SKM-1 treated with dmso at 0.1 percent for 144 hours (cell line): ENCODE measurements around the gene KNDC1.
"Not testable (repeated sequence)": the region's sequence is repeated elsewhere in the genome, so short reads cannot be mapped to it uniquely, and the experiment has no call there.

Experiments used
- DNase-seq: peaks from one replicate; lab custom pipeline; 2025; ENCODE audit not compliant: unreplicated experiment; lab: John Stamatoyannopoulos, UW

The KNDC1 gene

DNA sequence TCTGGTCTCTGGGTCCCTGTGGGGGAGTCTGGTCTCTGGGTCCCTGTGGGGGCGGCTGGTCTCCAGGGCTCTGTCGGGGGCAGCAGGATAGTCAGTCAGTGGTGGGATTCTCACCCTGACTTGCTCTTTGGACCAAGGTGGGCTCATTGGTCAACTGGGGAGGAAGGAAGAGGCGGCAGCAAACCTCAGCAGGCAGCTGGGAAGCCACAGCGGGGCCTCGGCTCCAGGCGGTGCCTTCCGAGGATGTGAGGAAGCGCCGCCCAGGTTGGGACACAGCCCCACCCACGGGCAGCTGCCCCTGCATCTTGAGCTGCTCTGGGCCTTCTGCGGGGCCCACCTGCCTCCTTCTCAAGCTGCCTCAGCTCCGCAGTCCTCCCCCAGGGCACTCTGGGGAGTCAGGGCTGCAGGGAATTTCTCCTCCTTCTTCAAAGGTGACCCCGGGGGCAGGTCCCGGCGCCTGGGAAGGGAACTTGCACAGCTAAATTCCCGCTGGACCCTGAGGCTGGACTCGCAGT is 20.4 kb upstream of the KNDC1 start:
- DNase-seq, result no peak

DNA sequence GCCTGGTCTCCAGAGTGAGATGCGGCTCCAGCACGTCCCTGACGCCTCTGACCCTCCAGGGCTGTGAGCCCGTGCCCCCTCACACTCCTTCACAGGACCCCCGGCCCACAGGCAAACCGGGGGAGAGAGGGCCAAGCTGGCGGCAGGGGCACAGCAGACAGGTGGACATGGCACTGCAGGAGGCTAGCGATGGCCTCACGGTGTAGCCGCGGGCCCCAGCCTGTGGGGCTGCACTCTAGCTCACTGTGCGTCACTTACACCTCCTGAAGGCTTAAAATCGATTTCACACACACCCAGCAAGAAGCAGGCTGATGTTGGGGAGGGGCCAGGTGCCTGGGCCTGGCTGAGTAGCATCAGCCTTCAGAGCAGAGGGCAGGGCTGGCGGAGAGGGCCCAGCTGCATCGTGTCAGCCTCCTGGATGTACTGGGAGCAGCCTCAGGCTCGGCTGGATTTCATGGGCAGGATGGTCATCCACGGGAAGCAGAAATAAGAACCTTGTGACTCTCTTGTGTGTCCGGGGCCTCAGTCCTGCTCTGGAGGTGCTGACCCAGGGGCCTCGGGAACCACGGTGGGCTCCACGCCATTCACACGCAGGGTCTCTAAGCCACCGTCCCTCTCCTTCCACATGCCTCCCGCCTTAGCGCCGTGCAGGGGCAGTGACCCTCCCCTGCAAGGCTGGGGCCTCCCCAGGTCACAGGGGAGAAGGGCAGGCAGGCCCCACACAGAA is 19.4 kb upstream of the KNDC1 start:
- no peak for DNase-seq

- no peak for DNase-seq
These were observed 18.7 kb upstream of the KNDC1 start for GRCh38 chr10:133141144-133141957.

- DNase-seq, result no peak
These were observed 18.1 kb upstream of the KNDC1 start for GRCh38 chr10:133141958-133142340.

DNA sequence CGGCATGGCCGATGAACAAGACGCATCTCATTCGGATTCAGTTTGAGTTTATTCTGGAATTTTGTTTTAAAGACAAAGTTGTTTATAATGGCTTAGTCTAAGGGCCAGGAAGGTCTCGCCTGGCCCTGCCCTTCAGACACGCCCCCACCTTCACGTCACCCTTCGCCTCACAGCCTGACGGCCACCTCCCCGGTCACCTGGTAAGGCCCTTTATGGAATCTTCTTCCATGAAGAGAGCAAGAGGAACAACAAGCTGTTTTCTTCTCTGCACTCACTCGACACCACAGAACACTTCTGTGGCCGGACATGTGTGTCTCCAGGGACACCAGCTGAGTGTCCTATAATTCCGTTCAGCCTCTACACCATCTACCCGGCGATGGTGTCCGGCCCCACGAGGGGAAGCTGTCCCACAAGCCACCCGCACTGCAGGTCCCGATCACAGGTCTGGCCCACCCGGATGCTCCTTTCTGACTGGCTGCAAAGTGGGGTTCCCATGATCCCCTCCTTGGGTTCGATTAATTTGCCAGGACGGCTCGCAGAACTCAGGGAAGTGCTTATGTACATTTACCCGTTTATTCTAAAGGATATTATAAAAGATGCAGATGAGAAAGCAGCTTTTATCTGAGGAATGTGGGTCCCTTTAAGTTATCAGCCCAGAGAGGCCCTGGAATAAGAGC is 17.4 kb upstream of the KNDC1 start:
- no peak for DNase-seq

DNA sequence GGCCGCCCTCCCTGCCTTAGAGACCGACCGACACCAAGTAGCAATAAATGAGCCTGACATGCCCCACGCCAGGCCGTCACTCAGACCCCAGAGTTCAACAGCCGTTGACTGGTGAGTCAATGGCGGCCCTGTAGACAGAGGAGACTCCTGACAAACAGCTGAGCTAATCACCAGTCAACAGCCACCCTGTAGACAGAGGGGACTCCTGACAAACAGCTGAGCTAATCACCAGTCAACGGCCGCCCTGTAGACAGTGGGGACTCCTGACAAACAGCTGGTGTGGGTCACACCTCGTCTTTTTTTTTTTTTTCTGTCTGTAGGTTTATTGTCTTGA is 16.9 kb upstream of the KNDC1 start:
- DNase-seq, result no peak

DNA sequence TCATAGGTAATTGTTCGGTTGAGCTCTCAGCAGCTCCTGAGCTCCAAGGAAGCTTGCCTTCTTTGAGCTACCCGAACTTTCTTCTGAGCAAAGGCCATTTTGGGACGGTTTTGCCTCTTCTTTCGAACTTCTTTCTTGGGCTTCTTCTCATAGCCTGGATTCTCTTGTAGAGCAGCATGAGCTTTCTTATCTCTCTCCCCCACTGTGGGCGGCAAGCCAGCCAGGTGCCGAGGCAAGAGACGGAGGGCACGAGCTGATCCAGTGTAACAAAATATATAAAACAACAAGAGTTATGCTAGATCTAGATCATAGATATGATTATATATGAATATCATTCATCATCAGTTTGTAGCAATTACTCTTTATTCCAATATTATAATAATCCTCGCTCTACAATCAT is 16.5 kb upstream of the KNDC1 start:
- DNase-seq, result no peak

GRCh38 chr10:133144771-133145170 is 15.2 kb upstream of the KNDC1 start:
- DNase-seq, result no peak

DNA sequence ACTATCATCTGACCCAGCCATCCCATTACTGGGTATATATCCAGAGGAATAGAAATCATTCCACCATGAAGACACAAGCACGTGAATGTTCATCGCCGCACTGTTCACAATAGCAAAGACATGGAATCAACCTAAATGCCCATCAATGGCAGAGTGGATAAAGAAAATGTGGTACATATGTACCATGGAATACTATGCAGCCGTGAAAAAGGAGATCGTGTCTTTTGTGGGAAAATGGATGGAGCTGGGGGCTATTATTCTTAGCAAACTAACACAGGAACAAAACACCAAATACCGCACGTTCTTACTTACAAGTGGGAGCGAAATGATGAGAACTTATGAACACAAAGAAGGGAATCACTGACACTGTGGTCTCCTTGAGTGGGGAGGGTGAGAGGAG is 9.8 kb upstream of the KNDC1 start:
- DNase-seq, result no peak

GRCh38 chr10:133150656-133151055 is 9.4 kb upstream of the KNDC1 start:
- no peak for DNase-seq

DNA sequence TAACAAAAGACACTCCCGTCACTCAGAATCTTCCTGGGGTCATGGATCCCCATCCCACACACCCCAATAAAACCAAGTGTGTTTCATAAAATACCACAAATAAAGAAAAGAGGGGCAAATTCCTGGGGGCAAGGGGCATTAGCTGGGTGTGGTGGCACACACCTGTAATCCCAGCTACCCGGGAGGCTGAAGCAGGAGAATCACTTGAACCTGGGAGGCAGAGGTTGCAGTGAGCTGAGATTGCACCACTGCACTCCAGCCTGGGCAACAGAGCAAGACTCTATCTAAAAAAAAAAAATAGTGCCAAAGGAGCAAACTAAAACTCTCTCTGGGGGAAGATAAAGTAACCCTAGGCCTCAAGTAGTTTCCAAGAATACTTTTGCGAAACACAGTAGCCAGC is 8.9 kb upstream of the KNDC1 start:
- not testable (repeated sequence) for DNase-seq

- DNase-seq, result no peak
These were observed 8.5 kb upstream of the KNDC1 start for GRCh38 chr10:133151543-133151972.

GRCh38 chr10:133154411-133154810 is 5.6 kb upstream of the KNDC1 start:
- no peak for DNase-seq

DNA sequence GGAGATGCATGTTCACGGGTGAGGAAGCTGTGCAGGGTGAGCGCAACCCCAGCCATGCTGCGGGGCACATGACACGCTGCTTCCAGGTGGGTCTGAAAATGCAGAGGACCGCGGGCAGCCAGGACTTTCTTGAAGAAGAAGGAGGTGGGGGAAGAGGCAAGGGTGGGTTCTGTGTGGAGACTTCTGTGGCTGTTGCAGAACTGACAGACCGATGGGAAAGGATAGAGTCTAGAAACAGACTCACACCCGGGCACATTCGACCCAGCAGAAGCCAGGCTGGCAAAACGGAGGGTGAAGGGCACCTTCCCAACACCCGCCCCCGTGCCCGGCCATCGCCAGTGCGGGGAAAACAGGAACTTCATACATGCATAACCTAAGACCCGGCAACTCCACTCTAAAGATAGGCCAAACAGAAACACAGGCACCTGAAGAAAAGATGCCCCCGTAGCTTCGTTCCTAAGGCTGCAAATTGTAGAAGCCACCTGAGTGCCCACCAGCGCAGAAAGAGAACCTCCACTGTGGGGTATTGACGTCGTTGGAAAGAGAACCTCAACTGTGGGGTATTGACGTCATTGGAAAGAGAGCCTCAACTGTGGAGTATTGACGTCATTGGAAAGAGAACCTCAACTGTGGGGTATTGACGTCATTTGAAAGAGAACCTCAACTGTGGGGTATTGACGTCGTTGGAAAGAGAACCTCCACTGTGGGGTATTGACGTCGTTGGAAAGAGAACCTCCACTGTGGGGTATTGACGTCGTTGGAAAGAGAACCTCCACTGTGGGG is 4.8 kb upstream of the KNDC1 start:
- DNase-seq, result no peak

DNA sequence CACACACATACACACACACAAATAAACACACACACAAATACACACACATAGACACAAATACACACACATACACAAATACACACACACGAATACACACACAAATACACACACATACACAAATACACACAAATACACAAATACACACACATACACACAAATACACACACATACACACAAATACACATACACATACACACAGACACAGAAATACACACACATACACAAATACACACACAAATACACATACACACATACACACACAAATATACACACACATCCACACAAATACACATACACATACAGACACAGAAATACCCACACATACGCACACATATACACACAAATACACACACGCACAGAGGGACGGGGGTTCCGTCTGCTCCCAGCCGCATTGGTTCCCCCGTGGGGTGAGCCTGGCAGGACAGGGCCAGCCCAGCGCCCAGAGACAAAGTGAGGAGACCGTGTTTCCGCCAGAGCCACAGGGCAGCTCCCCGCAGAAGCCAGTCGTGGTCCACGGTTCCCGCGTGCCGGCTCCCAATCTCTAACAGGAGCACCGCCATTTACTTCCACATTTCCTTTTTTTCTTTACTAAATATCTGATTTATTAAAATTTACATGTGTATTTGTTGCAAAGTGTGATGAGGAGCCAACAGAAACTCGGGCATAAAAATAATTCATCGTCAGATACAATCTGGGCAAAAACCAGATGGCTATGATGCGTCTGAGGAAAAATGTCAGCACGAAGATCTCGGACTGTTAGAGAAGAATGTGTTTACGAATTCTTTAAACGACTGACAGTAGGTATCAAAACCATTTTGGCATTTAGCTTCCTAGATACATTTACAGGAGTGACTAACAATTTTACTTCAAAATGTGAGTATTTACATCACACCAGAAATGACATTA is 3.1 kb upstream of the KNDC1 start:
- DNase-seq, result no peak

DNA sequence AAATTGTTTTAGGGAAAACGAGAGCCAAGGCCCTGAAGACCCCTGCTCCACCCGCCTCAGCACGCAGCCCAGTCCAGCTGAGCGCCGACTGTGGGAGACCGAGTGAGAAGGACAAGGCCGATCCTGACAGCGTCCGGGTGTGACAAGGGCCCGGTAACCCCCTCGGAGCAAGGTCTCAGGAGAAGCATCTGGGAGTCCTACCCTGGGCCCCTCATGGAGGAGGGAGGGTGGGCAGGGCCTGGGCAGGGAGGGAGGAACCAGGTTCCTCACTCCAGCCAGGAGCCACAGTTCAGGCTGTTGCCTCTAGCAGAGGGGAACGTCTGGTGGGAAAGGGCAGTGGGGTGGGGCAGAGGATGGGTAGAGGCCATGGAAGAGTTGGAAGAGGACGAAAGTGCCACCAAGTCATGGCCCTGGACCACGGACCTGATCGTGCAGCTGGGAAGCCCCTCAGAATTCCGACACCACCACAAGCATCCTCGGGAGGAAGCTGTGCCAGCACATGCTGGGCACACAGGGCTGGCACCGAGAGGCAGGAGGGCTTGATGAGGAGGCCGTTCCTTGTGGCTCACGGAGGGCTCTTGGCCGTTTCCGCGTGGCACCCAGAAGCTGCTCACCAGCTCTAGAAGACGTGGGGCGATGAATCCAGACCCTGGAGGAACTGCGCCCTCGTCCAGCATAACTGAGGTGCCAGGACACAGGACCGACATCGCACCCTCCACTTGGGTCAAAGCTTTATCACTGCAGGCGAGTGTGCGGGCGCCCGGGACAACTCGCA is 2.2 kb upstream of the KNDC1 start:
- no peak for DNase-seq

DNA sequence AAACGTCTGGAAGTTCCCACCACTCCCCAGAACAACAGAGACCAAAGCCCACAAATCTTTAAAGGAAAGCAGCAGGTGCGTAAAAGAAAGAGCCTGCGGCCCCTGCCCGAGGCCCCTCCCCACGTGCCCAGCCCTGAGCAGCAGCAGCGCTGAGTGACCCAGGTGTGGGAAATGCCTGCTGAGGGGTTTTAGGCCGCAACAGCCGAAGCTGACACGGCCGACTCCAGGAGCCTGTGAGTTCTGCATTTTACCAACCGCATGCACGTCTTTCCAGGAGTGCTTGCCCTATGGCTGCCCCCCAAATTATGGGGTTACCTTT is 1.6 kb upstream of the KNDC1 start:
- DNase-seq, result no peak

DNA sequence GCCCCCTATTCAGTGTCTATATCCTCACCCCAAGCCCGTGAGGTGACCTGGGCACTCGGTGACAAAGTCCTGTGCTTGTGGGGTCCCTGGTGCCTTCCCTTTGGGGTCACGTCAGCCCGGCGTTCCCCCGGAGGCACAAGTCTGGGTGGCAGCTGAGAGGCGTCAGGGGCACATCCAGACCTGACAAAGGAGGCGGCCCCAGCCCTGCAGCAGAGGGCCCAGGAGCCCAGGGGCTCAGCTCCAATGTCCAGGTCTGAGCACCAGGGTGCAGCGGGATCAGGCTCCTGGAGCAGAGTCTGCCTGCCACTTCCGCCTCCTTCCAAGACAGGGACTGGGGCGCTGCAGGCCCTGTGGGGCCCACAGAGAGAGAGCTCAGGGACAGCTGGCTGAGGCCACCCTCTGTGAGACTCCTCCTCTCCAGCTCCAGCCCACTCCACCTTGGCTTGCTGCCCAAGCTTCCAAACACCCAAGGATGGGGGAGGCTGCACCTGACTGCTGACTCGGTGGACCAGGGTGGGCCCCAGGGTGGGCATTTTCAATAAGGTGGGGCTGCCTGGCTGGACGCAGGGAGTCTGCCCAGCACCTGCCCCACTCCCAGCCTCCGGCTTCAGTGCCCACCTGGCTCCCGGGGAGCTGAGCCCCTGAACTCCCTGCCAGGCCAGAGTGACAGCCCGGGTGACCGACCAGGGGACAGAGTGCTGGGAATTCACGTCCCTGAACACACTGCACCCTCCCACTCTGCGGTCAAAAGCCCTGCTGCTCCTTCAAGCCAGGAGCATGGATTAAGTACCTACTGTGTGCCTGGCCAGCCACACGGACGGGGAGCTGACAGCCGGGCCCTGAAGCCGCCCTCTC is 1.0 kb upstream of the KNDC1 start:
- DNase-seq, result no peak

DNA sequence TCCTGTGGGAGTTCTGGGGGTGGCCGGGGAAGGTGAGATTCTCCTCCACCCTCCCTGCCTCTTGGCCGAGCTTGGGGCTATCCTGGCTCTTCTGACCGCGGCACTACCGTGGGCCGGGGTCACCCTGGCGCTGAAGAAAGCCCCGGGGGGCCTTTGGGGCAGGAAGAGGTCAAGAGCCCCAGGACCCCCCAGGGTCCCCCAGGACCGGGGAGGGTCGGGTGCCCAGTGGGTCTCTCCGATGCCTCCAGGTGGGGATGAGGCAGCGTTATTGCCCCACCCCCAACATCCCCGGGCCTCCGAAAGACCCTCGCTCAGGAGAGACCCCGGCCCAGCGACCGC is 439 bp upstream of the KNDC1 start:
- no peak for DNase-seq
